HepG2 (cell line): ENCODE data around the gene GIMAP1. TPM values are rescaled to one million over a fixed set of nuclear protein-coding genes. Genes with fewer than 3 reads are reported as not detected.

Experiments
- ATAC-seq: fragments of 200-7000 bp; cut with Tn5 transposase; 3 replicates; pipeline ENCODE4 v1.9.1; 2020; ENCODE audit warnings: mild to moderate bottlenecking, moderate library complexity
- BruUV-seq: library from RNA; stranded (reverse); fragments of 400-500 nt; replicated peaks from 2 replicates; lab custom pipeline; 2021; lab: Mats Ljungman, UMichigan
- CTCF ChIA-PET: fragments of 300-600 bp; formaldehyde crosslinking; extraction: SDS; loops from one replicate; lab custom pipeline; 2021; ENCODE audit warnings: low total read pairs, inconsistent platforms, low intra/inter-chr PET ratio; lab: Yijun Ruan, JAX
- POLR2A ChIA-PET: fragments of 350-600 bp; sonication (Branson Sonifier 250); formaldehyde crosslinking; loops from one replicate; lab custom pipeline; 2020; ENCODE audit warnings: antibody characterized with exemption, inconsistent platforms; lab: Yijun Ruan, JAX
- DNase-seq: peaks from one replicate; pipeline ENCODE4 v3.0.0-alpha.2; 2015; ENCODE audit warnings: low spot score
- FAIRE-seq: peaks from 3 replicates; lab custom pipeline; 2011; peaks lifted over from hg19 to GRCh38; lab: Jason Lieb, UNC
- H2AFZ ChIP-seq: one replicate; pipeline ENCODE4 v1.6.1; 2011; ENCODE audit warnings: low read length, inconsistent platforms
- H3K27ac ChIP-seq: fragments of 300-600 bp; 3 replicates; pipeline ENCODE4 v1.8.0; 2011; ENCODE audit warnings: mixed run types, mild to moderate bottlenecking, mixed read lengths, low read length, inconsistent platforms; ENCODE audit not compliant: insufficient read depth; ENCODE audit errors: extremely low read length
- H3K27me3 ChIP-seq, 2 experiments: fragments of 200-600 bp in 1 of 2; 2 replicates in 1 of 2; 3 replicates in 1 of 2; pipeline versions ENCODE4 v1.6.0 to v1.8.0; 2011; ENCODE audit warnings: low read length in 2 of 2, mild to moderate bottlenecking in 2 of 2, moderate library complexity in 2 of 2, inconsistent platforms in 1 of 2; ENCODE audit not compliant: insufficient read depth in 2 of 2, control insufficient read depth in 1 of 2
- H3K36me3 ChIP-seq, 2 experiments: fragments of 200-600 bp in 1 of 2; replicated peaks in 1 of 2; 2 replicates in 1 of 2; 3 replicates in 1 of 2; pipeline versions ENCODE4 v1.5.1 to v1.8.0; 2011; ENCODE audit warnings: low read length in 2 of 2, inconsistent platforms in 1 of 2; ENCODE audit not compliant: insufficient read depth in 2 of 2, control insufficient read depth in 1 of 2
- H3K4me1 ChIP-seq: 2 replicates; pipeline ENCODE4 v1.5.1; 2012; ENCODE audit warnings: low read length, inconsistent platforms; ENCODE audit not compliant: insufficient read depth
- H3K4me2 ChIP-seq: 2 replicates; pipeline ENCODE4 v1.6.0; 2011; ENCODE audit warnings: low read depth, low read length, inconsistent platforms
- H3K4me3 ChIP-seq, 3 experiments: fragments of 200-600 bp in 1 of 3; sonication (generic), shearing (Covaris generic) in 1 of 3; replicated peaks in 1 of 3; 2 replicates each; pipeline ENCODE4 v1.5.1; 2011 to 2016; ENCODE audit warnings: low read length in 3 of 3, inconsistent platforms in 2 of 3, low read depth in 2 of 3, mild to moderate bottlenecking in 2 of 3, control low read depth in 1 of 3, mixed read lengths in 1 of 3; ENCODE audit not compliant: insufficient read depth in 1 of 3
- H3K79me2 ChIP-seq: one replicate; pipeline ENCODE4 v1.6.1; 2011; ENCODE audit warnings: low read length, inconsistent platforms; ENCODE audit not compliant: insufficient read depth
- H3K9ac ChIP-seq: 2 replicates; pipeline ENCODE4 v1.6.0; 2011; ENCODE audit warnings: mild to moderate bottlenecking, low read depth, low read length, inconsistent platforms; ENCODE audit not compliant: insufficient read depth
- H3K9me3 ChIP-seq: 2 replicates; pipeline ENCODE4 v1.5.1; 2012; ENCODE audit warnings: mild to moderate bottlenecking, low read length
- H4K20me1 ChIP-seq: 2 replicates; pipeline ENCODE4 v1.6.0; 2011; ENCODE audit warnings: inconsistent platforms, mild to moderate bottlenecking, low read length, moderate library complexity; ENCODE audit not compliant: insufficient read depth
- BCL3 ChIP-seq: sonication (generic); formaldehyde crosslinking; IDR thresholded peaks from 2 replicates; pipeline ENCODE4 v1.5.1; 2020; ENCODE audit warnings: mild to moderate bottlenecking, missing genetic modification reagents, moderate library complexity
- CHD4 ChIP-seq: fragments of 200-600 bp; sonication (generic); IDR thresholded peaks from 2 replicates; pipeline ENCODE4 v1.7.0; 2017; ENCODE audit warnings: mild to moderate bottlenecking, low read length, borderline replicate concordance
- DPF2 ChIP-seq: sonication (generic); formaldehyde crosslinking; IDR thresholded peaks from 2 replicates; pipeline ENCODE4 v1.4.0; 2020; ENCODE audit warnings: mild to moderate bottlenecking, low read depth, missing genetic modification reagents, borderline replicate concordance
- FOXA1 ChIP-seq, 2 experiments: fragments of 450-650 bp in 1 of 2; sonication (generic) in 1 of 2; formaldehyde crosslinking in 1 of 2; IDR thresholded peaks; 2 replicates each; pipeline versions ENCODE4 v1.4.0 to v1.6.1; 2016 to 2020; ENCODE audit warnings: missing genetic modification reagents in 1 of 2
- FOXK1 ChIP-seq: sonication (generic); formaldehyde crosslinking; IDR thresholded peaks from 2 replicates; pipeline ENCODE4 v1.4.0; 2020; ENCODE audit warnings: low read depth, missing genetic modification reagents, borderline replicate concordance
- ZNF577 ChIP-seq: sonication (generic); formaldehyde crosslinking; IDR thresholded peaks from 2 replicates; pipeline ENCODE4 v1.4.0; 2020; ENCODE audit warnings: mild to moderate bottlenecking, low read depth, missing genetic modification reagents, borderline replicate concordance
- WGBS: methylation state at CpG from one replicate; pipeline ENCODE4 v1.1.6; 2017; ENCODE audit warnings: low lambda C conversion rate; 5-methylcytosine and 5-hydroxymethylcytosine counted together
- in situ Hi-C: cut with HindIII; loops from 2 replicates; pipeline ENCODE4 v1.10.0; 2017; ENCODE audit warnings: low pct_unique_long_range_greater_than_20kb; ENCODE audit not compliant: extremely low pct_ligation_motif_present
- intact Hi-C: fragments of 100-400 bp; cut with micrococcal nuclease; formaldehyde crosslinking; loops from one replicate; pipeline ENCODE4 v1.10.0; 2022; ENCODE audit not compliant: unreplicated experiment
- polyA plus RNA-seq, 8 experiments: library from polyadenylated mRNA; depleted of rRNA in 3 of 8; stranded (reverse) in 7 of 8; unstranded in 1 of 8; fragments of >200 nt; fragmentation: Illumina TruSeq in 4 of 8; extraction: Trizol in 4 of 8; gene quantifications; 2 replicates each; pipeline versions ENCODE4 v1.2.1 to v1.2.3, GENCODE V29; 2011 to 2016; ENCODE audit warnings: low read depth in 4 of 8, missing spikeins in 1 of 8, mixed read lengths in 1 of 8; ENCODE audit not compliant: insufficient read depth in 1 of 8
- total RNA-seq, 5 experiments: library from RNA; depleted of rRNA; stranded (reverse); fragments of >200 nt; fragmentation: Illumina TruSeq; extraction: Trizol; gene quantifications; 2 replicates each; pipeline ENCODE4 v1.2.3, GENCODE V29; 2016; ENCODE audit warnings: low read depth in 1 of 5
- TF ChIP-seq, protein P1 (sequence below): sonication (generic); formaldehyde crosslinking; IDR thresholded peaks from 2 replicates; pipeline ENCODE4 v1.5.1; 2020; ENCODE audit warnings: mild to moderate bottlenecking, moderate library complexity, missing genetic modification reagents

The GIMAP1 gene
- total and polyA plus RNA-seq, 2 of the 13 experiments (the other 11 are each of a cell fraction or from before 2014, with no cell fraction given), result not detected

DNA sequence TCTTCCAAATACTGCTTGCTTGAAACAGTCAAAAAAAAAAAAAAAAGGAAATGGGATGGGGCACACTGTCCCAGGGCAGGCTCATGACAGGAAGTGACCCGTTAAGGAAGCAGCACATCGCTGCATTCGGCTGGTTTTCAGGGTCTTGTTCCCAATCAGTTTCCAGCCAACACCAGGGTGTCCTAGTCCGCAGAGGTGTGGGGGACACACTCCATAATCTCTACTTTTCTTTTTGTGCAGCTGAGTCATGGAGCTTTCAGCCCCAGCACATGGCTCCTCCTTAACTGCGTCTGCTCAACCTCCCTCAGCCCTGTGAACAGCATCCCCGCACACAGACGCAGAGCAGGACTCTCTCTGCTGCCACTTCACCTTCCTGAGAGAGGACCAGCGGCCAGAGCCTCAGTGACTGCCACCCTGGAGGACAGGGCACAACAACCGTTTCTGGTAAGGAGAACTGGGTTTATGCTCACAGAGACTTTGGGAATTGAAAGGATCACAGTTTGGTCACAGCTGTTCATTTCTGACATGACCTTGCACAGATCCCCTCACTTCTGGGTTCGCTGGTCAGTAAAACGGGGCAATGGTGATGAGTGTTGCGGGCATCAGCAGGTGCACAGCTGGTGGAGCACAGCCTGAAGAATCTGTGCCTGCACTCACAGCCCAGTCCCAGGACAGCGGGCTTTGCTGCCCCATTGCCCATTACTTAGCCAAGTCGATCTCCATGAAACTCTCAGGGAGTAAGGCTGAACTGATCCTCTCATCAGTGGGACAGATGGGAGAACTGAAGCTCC is 21.0 kb downstream of the GIMAP1 start, which contains the start of gene GIMAP5:
Gene GIMAP5 (plus strand): TSS at position 154 of the 791 bp plus-strand sequence. CDS start 3,467 bp downstream, outside the sequence.
- Histone ChIP-seq H4K20me1 (no peaks in the 10 kb centered on the region), H3K27ac (no peak within 1 kb of the TSS), H3K27me3 (peaks cover 1 to 10% of the 10 kb centered on the region in 2 experiments; a peak in 2 of 5 replicates), H3K4me3 (no peak within 1 kb of the TSS), H3K36me3 (no peaks in the 10 kb centered on the region), H3K4me1 (no peaks in the 10 kb centered on the region), H2AFZ (no peak within 1 kb of the TSS), H3K9me3 (no peaks in the 10 kb centered on the region), H3K4me2 (no peak within 1 kb of the TSS), H3K79me2 (no peaks in the 10 kb centered on the region), H3K9ac (no peak within 1 kb of the TSS)
- CTCF ChIA-PET, result no interaction called here
- 19% methylated on average over 9 of the region's 14 CpGs for WGBS
- FAIRE-seq (no peak), DNase-seq (no peak), ATAC-seq (no peak)
- in situ Hi-C loops (no loop called here), intact Hi-C loops (no loop called here)
- no TSS peak for BruUV-seq
- POLR2A ChIA-PET, result no interaction called here
- TF ChIP-seq FOXK1 (CRISPR knock-in tag), result no peak
- no peak for TF ChIP-seq FOXA1 (IDR thresholded peaks at IDR 0.05)
- no peak for TF ChIP-seq FOXA1 (CRISPR knock-in tag; IDR thresholded peaks at IDR 0.05)
- TF ChIP-seq ZNF577 (CRISPR knock-in tag), result no peak
- TF ChIP-seq, all 625 proteins: peak for 0

- BruUV-seq, result no TSS peak
- Histone ChIP-seq H3K27me3 (peaks cover 1 to 10% of the 10 kb centered on the region in 2 experiments; a peak in 2 of 5 replicates), H4K20me1 (no peaks in the 10 kb centered on the region), H3K4me3 (no peak overlapping the region), H3K4me1 (no peaks in the 10 kb centered on the region), H3K4me2 (no peak overlapping the region), H2AFZ (no peak overlapping the region), H3K9ac (no peak overlapping the region), H3K27ac (no peak overlapping the region), H3K9me3 (no peaks in the 10 kb centered on the region), H3K79me2 (no peaks in the 10 kb centered on the region), H3K36me3 (no peaks in the 10 kb centered on the region)
- WGBS, result 42% methylated on average over 5 of the region's 5 CpGs
- POLR2A ChIA-PET, result no interaction called here
- FAIRE-seq, result no peak
- in situ Hi-C loops (no loop called here), intact Hi-C loops (no loop called here)
- CTCF ChIA-PET, result no interaction called here
- no peak for TF ChIP-seq CHD4
- TF ChIP-seq BCL3, result no peak
- TF ChIP-seq, protein P1, sequence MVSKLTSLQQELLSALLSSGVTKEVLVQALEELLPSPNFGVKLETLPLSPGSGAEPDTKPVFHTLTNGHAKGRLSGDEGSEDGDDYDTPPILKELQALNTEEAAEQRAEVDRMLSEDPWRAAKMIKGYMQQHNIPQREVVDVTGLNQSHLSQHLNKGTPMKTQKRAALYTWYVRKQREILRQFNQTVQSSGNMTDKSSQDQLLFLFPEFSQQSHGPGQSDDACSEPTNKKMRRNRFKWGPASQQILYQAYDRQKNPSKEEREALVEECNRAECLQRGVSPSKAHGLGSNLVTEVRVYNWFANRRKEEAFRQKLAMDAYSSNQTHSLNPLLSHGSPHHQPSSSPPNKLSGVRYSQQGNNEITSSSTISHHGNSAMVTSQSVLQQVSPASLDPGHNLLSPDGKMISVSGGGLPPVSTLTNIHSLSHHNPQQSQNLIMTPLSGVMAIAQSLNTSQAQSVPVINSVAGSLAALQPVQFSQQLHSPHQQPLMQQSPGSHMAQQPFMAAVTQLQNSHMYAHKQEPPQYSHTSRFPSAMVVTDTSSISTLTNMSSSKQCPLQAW (CRISPR knock-in tag), result no peak
- TF ChIP-seq DPF2, result no peak
- ATAC-seq, result no peak
- no peak for DNase-seq
Observed at GRCh38 chr7:150738092-150738491, 21.7 kb downstream of the GIMAP1 start.
